Activated gamma-delta T cell (primary cell): ENCODE data around the gene PRKCB.
"Not testable (repeated sequence)": the region's sequence is repeated elsewhere in the genome, so short reads cannot be mapped to it uniquely, and the experiment has no call there.

Experiments used
- DNase-seq: peaks from one replicate; lab custom pipeline; 2025; lab: John Stamatoyannopoulos, UW

Gene PRKCB

DNA sequence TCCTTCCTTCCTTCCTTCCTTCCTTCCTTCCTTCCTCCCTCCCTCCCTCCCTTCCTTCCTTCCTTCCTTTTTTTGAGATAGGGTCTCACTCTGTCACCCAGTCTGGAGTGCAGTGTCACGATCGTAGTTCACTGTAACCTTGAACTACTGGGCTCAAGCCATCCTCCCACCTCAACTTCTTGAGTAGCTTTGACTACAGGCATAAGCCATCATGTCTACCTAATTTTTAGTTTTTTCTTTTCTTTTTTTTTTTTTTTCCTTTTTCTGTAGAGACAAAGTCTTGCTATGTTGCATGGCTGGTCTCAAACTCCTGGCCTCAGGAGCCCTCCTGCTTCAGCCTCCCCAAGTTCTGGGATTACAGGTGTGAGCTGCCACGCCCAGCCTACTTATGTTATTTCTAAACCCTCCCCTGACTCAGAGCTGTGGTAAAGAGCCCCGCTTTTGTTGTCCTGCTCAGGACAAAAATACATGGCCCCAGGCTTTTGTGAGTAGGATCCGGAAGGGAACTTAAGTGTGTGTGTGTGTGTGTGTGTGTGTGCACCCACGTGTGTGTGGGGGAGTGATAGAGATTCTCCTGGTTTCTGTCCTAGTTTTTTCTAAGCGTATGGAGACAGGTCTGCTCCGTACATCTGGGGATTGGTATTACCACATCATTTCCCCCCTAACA, 67.1 kb downstream of the PRKCB start:
- DNase-seq, result no peak

DNA sequence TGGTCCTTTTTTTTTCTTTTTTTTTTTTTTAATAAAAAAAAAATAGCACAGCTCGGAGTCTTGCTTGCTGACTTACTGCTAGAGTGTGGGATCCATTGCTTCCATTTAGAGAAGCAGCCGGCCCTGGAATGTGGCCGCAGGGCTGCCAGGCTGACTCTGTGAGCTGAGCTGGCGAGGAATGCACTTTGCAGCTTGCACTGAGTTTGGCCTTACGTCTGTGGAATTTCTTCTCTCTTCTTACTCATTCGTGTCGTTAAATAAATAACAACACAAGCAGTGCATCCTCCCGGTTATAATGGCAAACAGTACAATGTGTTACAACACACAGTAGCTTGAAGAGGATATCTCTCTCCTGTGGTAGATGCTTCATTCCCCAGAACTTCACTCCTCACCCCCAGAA, 69.2 kb downstream of the PRKCB start:
- no peak for DNase-seq

DNA sequence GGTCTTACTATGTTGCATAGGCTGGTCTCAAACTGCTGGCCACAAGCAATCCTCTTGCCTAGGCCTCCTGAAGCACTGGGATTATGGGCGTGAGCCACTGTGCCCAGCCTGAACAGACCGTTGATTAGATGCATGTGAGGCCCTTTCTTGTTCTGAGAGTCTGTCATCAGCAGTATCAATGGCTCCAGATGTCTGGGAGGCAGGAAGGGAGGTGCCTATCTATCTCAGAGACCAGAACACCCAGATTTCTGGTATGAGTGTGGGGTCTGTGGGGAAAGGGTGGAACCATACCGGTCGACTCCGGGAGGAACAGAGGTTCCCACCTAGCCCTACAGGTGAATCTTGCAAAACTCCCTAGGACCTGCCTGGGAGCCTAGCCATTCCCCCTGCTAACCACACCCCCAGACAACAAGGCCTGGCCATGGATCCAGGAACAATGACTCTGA, 71.7 kb downstream of the PRKCB start:
- DNase-seq, result no peak

DNA sequence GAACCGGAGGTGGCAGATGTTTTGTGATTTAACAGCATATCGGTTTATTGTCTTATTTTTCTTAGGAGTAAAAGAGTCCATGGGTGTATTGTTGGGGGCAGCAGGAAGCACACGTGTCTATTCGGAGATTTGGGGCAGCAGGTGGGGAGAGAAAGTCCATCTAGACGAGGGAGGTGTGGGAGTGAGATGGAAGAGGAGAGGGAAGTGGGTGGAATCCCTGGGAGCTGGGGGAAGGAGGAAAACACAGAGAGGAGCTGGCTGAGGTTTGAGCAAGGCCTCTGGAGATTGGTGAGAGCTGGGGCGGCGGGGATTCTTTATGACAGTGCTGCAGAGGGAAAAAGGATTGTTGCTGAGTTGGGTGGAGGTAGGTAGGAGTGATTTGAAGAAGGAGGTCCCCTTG, 72.1 kb downstream of the PRKCB start:
- no peak for DNase-seq

DNA sequence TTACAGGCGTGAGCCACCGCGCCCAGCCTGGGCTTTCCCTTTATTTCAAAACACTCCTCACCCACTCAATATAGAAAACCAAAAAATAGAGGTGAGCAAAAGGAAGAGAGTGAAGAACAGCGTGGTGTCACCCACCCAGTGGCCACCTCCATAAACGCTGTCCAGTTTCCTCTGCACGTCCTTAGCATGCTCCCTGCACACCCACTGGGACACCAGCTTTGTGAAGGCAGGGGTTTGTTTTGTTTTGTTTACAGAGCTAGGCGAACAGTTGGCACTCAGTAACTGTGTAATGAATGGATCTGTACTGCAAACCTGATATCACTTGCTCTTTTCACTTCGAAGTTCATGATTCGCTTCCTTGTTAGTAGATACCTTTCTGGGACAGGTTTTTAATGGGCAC, 73.0 kb downstream of the PRKCB start:
- no peak for DNase-seq

DNA sequence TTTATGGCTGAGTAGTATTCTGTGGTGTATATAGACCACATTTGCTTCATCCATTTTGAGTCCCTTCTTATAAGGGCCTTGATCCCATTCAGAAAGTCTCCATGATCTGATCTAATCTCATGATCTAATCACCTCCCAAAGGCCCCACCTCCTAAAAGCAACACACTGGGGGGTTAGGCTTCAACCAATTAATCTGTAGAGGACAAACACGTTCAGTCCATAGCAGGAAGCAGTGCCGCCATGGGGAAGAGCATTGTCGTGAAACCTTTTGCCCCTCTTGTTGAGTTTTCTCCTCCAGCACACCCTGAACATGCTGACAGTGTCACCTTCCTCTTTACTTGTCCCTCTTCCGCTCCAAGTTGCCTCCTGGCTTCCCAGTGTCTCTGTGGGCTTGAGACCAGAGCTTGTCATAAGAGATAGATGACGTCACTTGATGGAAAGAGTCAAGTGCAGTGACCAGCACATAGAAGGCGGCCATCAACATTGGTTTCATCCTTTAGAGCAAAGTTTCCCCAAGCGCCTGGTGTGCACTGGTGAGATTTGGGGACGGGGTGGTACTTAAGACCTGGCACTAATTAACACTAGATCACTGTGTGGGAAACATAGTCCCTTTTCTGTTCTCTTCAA, 74.1 kb downstream of the PRKCB start:
- no peak for DNase-seq

DNA sequence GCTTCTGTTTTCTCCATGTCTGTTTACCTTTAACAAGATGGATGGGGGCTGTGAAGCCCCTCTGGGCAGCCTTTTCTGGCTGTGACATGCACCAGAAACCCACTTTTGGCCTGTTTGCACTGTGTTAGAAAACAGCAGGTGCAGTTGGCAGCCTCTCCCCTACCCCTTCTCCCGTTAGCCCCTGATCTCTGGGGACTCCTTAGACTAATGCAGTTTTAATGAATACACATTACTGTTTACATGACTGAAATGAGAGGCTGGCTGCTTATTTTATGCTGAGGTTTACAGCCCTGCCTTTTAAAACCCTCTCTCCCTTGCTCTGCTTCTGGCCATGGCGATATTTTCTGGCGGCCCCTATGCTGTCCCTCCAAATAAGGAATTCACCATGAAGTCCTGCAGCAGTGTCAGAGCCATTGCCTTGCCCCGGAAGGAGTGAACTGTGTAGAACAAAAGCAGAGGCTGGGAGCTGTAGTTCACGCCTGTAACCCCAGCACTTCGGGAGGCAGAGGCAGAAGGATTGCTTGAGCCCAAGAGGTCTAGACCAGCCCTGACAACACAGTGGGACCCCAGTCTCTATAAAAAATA, 79.3 kb downstream of the PRKCB start:
- DNase-seq, result no peak

DNA sequence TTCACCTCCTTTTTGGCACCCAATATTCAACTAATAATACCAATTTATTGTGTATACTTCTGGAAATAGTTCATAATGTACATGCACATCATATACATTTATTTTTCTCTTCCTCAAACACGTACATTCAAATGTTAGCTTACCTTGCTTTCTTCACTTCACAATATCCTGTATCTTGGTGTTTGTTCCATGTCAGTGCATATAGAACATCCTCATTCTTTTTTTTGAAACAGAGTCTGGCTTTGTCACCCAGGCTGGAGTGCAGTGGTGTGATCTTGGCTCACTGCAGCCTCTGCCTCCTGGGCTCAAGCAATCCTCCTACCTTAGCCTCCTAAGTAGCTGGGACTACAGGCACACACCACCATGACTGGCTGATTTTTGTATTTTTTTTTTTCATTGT, 80.8 kb downstream of the PRKCB start:
- not testable (repeated sequence) for DNase-seq

DNA sequence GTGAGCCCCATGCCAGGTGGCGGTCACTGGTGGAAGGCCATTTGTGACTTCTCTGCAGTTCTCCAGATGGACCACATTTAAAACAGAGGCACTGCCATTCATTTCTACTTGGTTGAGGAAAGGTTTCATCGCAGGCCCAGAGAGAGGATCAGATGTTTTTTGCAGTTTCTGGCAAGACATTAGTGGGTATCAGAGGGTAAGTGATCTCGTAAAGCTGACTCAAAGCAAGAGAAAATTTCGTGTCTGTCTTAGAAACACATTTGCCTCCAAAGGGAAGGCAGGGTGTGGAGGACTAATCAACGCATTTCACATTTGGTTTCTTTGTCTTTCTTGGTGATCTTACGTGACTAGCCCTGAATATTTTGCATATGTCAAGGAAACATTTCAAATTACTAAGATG, 81.8 kb downstream of the PRKCB start:
- DNase-seq, result no peak

DNA sequence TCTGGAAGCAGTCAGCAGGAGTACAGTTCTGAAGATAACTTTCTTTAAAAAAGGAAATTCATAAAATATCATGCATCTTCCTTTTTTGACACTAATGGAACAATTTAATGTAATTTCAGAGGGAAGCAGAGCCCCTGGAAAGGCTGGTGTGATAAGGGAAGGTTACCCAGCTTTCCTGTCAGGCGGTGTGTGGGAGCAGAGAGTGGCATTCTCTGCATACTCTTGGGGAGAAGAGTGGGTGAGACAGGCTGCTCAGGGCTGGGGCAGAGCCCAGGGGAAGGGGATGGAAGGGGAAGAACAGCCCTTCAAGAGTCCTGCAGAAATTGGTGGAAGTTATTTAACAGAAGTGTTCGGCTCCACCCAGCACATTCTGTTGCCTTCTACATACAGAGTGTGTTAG, 84.7 kb downstream of the PRKCB start:
- no peak for DNase-seq

DNA sequence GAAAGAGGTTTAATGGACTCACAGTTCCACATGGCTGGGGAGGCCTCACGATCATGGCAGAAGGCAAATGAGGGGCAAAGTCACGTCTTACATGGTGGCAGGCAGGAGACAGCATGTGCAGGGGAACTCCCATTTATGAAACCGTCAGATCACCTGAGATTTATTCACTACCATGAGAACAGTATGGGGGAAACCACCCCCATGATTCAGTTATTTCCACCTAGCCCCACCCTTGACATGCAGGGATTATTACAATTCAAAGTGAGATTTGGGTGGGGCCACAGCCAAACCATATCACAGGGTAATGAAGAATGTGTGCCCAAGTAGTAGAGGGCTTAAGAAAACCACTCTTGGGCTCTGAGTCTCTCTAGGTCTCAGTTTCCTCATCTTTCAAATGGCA, 85.1 kb downstream of the PRKCB start:
- no peak for DNase-seq

DNA sequence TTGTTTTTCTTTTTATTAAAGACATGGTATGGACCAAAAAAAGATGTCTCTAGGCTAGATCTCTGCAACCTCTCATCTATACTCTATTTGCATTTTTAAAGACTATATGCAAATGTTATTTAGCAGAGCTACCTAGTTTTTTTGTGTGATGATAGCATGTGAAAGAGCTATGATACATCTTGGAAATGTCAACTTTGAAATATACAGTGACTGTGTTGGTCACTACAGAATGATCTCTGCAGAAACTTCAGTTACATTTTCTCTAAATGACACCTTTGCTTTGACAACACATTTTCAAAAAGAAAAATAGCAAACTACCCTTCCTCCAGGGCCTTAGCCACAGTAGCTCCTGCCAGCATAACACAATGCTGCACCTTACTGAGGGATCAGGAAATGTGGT, 86.6 kb downstream of the PRKCB start:
- no peak for DNase-seq

DNA sequence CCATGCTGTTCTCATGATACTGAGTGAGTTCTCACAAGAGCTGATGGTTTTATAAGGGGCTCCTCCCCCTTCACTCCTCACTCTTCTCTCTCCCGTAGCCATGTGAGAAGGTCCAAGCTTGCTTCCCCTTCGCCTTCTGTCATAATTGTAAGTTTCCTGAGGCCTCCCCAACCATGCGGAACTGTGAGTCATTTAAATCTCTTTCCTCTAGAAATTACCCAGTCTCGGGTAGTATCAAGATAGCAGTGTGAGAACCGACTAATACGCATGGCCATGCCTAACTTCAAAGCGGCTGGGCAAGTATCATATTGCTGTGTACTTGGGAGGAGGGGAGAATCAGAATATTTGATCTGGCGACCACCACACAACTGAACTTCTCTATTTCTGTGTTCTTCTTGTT, 88.3 kb downstream of the PRKCB start:
- no peak for DNase-seq

DNA sequence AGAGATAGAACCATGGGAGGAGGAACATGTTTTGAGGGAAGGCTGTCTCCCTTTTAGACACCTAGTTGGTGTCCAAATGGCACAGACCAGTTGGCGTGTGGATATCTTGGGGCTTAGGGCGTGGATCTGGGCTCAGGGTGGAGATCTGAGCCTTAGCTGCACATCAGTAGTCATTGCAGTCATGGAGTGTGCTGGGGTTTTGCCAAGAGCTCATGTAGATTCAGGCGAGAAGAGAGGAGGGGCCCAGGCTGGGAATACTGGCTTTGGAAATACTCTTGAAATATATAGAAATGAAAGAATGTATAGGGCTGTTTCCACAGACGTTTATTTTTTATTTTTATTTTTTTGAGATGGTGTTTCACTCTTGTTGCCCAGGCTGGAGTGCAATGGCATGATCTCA, 92.0 kb downstream of the PRKCB start:
- no peak for DNase-seq

DNA sequence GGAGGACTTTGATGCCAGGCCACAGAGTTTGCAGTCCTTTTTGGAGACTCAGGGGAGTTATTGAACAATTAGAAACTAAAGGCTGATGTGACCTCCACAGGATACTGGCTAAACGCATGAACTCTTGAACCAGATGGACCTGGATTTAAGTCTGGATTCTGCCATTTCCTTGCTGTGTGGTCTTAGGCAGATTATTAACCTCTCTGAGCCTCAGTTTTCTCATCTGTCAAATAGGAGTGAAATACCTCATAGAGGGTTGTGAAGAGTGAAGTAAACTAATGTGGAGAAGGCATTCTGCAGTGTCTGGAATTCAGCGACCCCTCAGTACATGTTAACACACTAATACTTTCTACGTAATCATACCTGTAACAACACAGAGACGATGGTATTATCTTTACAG, 93.5 kb downstream of the PRKCB start:
- no peak for DNase-seq

DNA sequence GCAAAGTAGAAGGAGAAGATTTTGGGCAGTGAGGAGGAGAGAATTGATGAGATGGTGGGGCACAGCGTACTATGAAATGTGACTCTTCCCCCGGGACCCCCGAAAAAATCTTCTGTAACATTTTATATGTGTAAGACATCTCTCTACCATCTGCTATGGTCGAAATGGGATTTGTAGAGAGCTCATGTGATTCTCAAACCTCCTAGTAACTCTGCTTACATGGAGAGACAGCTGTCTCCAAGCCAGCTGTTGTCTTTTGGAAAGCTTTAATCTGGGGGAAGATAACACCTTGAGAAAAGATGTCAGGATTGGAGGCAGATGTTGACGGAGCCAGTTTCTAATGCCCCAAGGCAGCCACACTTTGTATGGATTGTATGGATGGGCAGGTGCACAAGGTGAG, 94.1 kb downstream of the PRKCB start:
- no peak for DNase-seq

DNA sequence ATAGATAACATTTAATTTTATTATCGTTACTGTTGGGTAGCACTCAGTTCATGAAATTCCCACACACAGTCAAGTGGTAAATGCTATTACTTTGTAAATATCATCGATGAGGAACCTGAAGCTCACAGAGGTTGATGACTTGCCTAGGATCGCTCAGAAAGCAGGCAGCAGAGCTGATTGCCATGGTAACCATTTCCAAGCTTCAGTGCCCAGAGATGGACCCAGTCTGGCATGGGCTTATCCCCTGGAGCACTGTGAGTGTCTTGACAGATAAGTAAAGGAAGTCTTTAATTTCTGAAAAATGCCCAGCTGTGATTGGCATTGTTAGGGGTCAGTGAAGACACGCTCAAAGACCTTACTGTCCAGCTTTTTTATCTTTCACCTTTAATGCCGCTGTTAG, 95.0 kb downstream of the PRKCB start:
- DNase-seq, result no peak

DNA sequence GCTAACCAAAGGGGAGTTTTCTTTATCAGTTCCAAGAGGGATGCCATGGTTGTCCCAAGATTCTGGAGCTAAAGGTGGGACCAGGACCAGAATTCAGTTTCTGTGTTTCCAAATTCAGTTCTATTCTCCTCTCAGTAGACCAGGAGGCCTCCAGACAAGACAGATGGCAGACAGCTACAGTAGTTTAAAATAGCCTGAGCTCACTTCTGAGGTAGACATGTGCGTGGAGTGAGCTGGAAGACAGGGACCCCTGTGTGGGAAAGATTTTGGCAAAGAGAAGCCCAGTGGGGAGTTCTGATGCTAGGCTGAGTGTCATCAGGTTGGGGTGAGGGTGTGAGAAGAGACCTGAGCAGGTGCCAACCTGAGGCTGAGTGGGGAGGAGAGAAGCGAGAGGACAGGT, 95.4 kb downstream of the PRKCB start:
- no peak for DNase-seq

DNA sequence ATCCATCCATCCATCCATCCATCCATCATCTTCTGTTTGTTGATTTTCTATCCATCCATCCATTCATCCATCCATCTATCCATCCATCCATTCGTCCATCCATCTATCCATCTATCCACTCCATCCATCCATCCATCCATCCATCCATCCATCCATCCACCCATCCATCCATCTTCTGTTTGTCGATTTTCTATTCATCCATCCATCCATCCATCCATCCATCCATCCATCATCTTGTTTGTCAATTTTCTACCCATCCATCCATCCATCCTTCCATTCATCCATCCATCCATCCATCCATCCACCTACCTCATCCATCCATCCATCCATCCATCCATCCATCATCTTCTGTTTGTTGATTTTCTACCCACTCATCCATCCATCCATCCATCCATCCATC, 97.9 kb downstream of the PRKCB start:
- DNase-seq, result not testable (repeated sequence)

DNA sequence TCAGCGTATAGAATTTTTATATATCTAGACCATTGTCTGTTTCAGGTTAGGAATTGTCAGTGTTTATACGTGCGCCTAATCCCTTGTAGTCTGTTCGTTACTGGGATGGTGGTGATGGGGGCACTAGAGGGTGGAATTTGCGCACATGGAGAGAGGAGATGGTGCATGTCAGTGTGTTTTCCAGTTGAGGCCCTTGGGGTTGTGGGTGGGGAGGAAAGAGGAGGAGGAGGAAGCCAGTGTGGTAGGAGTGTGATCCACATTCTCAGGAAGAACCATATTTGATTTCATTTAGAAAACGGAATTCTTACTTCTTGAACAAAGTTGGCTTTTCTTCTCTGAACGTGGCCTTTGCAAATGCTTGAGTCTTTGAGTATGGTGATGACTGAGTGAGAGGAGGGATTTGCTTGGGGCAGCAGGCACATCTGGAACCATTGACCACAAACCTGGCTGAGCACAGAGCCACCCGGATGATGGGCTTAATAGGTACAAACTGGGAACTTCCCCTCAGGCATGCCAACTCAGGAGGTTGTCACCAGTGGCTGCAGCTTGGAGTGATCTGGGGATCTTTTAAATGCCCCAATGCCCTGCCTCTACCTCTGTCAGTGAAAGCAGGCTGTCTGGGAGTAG, 98.9 kb downstream of the PRKCB start:
- DNase-seq, result no peak

DNA sequence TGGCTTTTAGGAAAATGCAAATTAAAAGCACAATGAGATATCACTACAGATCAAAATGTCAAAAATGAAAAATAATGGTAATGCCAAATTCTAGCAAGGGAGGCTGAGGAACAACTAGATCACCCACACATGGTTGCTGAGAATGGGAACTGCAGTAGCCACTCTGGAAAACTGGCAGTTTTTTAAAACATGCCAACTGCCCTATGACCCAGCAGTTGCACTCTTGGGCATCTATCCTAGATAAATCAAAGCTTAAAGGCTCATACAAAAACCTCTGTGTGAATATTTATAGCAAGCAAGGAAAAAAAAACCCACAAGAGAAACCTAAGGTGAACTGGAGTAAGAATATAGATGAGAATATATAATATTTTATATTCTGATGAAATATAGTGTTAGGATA, 104.3 kb downstream of the PRKCB start:
- no peak for DNase-seq

DNA sequence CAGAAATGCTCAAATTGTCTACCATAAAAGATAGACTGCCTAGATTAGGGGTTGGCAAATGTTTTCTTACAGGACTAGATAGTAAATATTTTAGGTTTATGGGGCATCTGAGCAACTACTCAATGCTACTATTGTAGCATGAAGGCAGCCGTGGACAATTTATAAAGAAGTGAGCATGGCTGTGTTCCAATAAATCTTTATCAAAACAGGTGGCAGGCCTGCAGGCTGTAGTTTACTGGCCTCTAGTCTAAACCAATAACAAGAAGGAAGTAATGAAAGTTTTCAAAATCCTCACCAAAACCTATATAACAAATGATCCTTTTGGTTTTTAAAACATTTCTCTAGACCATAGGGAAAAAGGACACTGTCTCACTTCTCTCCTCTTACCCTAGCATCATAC, 105.2 kb downstream of the PRKCB start:
- no peak for DNase-seq

DNA sequence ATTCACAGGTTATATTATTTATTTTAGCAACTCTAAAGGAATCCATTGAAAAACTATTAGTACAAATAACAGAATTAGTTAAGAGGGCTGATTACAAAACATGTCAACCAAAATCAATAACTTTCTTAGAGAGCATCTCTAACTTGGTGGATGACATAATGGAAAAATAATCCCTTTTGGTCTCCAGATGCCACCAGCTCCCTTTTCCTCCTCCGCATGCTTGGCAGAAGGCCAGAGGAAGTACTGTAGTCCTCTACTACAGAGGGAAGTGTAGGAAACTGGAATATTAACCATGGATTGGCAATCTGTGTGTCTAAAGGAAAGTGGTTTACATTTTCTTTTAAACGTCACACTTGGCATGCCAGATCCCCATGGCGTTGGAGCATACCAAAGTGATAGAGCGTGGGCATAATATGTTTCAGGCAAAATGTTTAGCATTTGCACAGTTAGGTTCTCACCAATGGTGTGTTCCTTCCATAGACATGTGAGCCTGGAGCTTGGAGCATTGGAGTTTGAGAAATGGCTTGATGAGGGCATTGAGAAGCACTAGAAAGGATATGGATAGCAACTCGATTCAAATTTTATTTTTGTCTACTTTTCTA, 106.3 kb downstream of the PRKCB start:
- no peak for DNase-seq
